GM23338 (cell line): ENCODE results near the gene KNTC1. TPM values are rescaled to one million over a fixed set of nuclear protein-coding genes. Genes with fewer than 3 reads are reported as not detected.

Source experiments
- ATAC-seq: fragments of 200-7000 bp; cut with Tn5 transposase; 3 replicates; pipeline ENCODE4 v1.9.1; 2020
- DNase-seq: peaks from one replicate; pipeline ENCODE4 v3.0.0-alpha.2; 2015; ENCODE audit warnings: low spot score
- H2AFZ ChIP-seq: fragments of 200-600 bp; sonication (generic); 2 replicates; pipeline ENCODE4 v1.8.0; 2016; ENCODE audit warnings: antibody characterized with exemption, mild to moderate bottlenecking, moderate library complexity
- H3F3A ChIP-seq: fragments of 200-600 bp; sonication (generic); replicated peaks from 2 replicates; pipeline ENCODE4 v1.8.0; 2017; ENCODE audit warnings: antibody characterized with exemption, mixed run types, low read depth
- H3K27ac ChIP-seq: fragments of 200-600 bp; sonication (generic); 2 replicates; pipeline ENCODE4 v1.6.1; 2016; ENCODE audit warnings: low read depth
- H3K27me3 ChIP-seq: fragments of 200-600 bp; sonication (generic); 2 replicates; pipeline ENCODE4 v1.8.0; 2016; ENCODE audit warnings: mild to moderate bottlenecking, mixed run types, moderate library complexity; ENCODE audit not compliant: insufficient read depth
- H3K36me3 ChIP-seq: fragments of 200-600 bp; sonication (generic); 2 replicates; pipeline ENCODE4 v1.8.0; 2016; ENCODE audit warnings: mild to moderate bottlenecking; ENCODE audit not compliant: insufficient read depth
- H3K4me1 ChIP-seq: fragments of 200-600 bp; sonication (generic); 2 replicates; pipeline ENCODE4 v1.8.0; 2016; ENCODE audit warnings: mild to moderate bottlenecking, moderate library complexity; ENCODE audit not compliant: insufficient read depth
- H3K4me2 ChIP-seq: fragments of 200-600 bp; sonication (generic); 2 replicates; pipeline ENCODE4 v1.7.1; 2017; ENCODE audit warnings: mixed run types
- H3K4me3 ChIP-seq: fragments of 200-600 bp; sonication (generic); 2 replicates; pipeline ENCODE4 v1.6.1; 2016; ENCODE audit warnings: mixed run types
- H3K79me2 ChIP-seq: fragments of 200-600 bp; sonication (generic); replicated peaks from 2 replicates; pipeline ENCODE4 v1.8.0; 2017; ENCODE audit warnings: mild to moderate bottlenecking; ENCODE audit not compliant: insufficient read depth
- H3K9me2 ChIP-seq: fragments of 200-600 bp; sonication (generic); 2 replicates; pipeline ENCODE4 v1.8.0; 2017; ENCODE audit not compliant: insufficient read depth
- H4K20me1 ChIP-seq: fragments of 200-600 bp; sonication (generic); replicated peaks from 2 replicates; pipeline ENCODE4 v1.8.0; 2017; ENCODE audit warnings: mild to moderate bottlenecking; ENCODE audit not compliant: insufficient read depth
- H3K27ac Mint-ChIP-seq: 2 replicates; pipeline ENCODE4 v1.8.0; 2020; ENCODE audit warnings: inconsistent platforms, mild to moderate bottlenecking, moderate library complexity, mixed read lengths
- H3K27me3 Mint-ChIP-seq: 3 replicates; pipeline ENCODE4 v1.8.0; 2022; ENCODE audit warnings: low read depth, mild to moderate bottlenecking, moderate library complexity, mixed read lengths, inconsistent platforms; ENCODE audit not compliant: insufficient read depth, poor library complexity
- H3K36me3 Mint-ChIP-seq: 3 replicates; pipeline ENCODE4 v1.8.0; 2021; ENCODE audit warnings: low read depth, mild to moderate bottlenecking, inconsistent platforms, moderate library complexity, mixed read lengths
- H3K4me1 Mint-ChIP-seq: 3 replicates; pipeline ENCODE4 v1.8.0; 2020; ENCODE audit warnings: mild to moderate bottlenecking, inconsistent platforms, mixed read lengths
- H3K4me3 Mint-ChIP-seq: 3 replicates; pipeline ENCODE4 v1.8.0; 2021; ENCODE audit warnings: moderate library complexity, mild to moderate bottlenecking, inconsistent platforms, mixed read lengths
- H3K9me3 Mint-ChIP-seq: 3 replicates; pipeline ENCODE4 v1.8.0; 2020; ENCODE audit warnings: moderate library complexity, mild to moderate bottlenecking, inconsistent platforms, mixed read lengths
- CREB1 ChIP-seq: fragments of 250-450 bp; sonication (Bioruptor Pico); IDR thresholded peaks from 2 replicates; pipeline ENCODE4 v1.5.0; 2020; ENCODE audit warnings: low read depth, mild to moderate bottlenecking, moderate library complexity
- CTCF ChIP-seq, 2 experiments: fragments of 200-600 bp in 1 of 2; sonication (generic) in 1 of 2; conservative IDR thresholded peaks; 2 replicates each; pipeline versions ENCODE4 v1.5.1 to v1.6.1; 2016 to 2017; ENCODE audit warnings: antibody characterized with exemption in 2 of 2, low read depth in 2 of 2, mild to moderate bottlenecking in 2 of 2, moderate library complexity in 1 of 2
- EZH2 ChIP-seq: fragments of 200-600 bp; sonication (generic); IDR thresholded peaks from one replicate; pipeline ENCODE4 v1.8.0; 2017; ENCODE audit warnings: antibody characterized with exemption, mild to moderate bottlenecking, low read depth; ENCODE audit not compliant: unreplicated experiment
- EZH2phosphoT487 ChIP-seq: fragments of 200-600 bp; sonication (generic); IDR thresholded peaks from one replicate; pipeline ENCODE4 v1.8.1; 2018; ENCODE audit warnings: antibody characterized with exemption; ENCODE audit not compliant: unreplicated experiment
- STAT1 ChIP-seq: IDR thresholded peaks from one replicate; pipeline ENCODE4 v1.6.1; 2016; ENCODE audit warnings: antibody characterized with exemption; ENCODE audit not compliant: unreplicated experiment
- ZNF114 ChIP-seq: fragments of 250-450 bp; sonication (Bioruptor Pico); IDR thresholded peaks from 2 replicates; pipeline ENCODE4 v1.5.0; 2020; ENCODE audit warnings: mild to moderate bottlenecking, moderate library complexity
- ZNF331 ChIP-seq: fragments of 250-450 bp; sonication (Bioruptor Pico); IDR thresholded peaks from 2 replicates; pipeline ENCODE4 v1.5.0; 2020; ENCODE audit warnings: low read depth, mild to moderate bottlenecking, moderate library complexity
- polyA plus RNA-seq: library from polyadenylated mRNA; unstranded; fragments of >200 nt; fragmentation: Nextera tagmentation; extraction: Ambion mirVana; gene quantifications from 2 replicates; pipeline ENCODE4 v1.2.1, GENCODE V29; 2016
- total RNA-seq: library from RNA; depleted of rRNA; stranded (reverse); fragments of >200 nt; shearing (Covaris generic); gene quantifications from 2 replicates; pipeline ENCODE4 v1.2.3, GENCODE V29; 2014
- TF ChIP-seq, protein P1 (sequence below): IDR thresholded peaks from one replicate; pipeline ENCODE4 v1.6.1; 2018; ENCODE audit warnings: antibody characterized with exemption; ENCODE audit not compliant: unreplicated experiment
- TF ChIP-seq, protein P2 (sequence below): fragments of 250-450 bp; sonication (Bioruptor Pico); IDR thresholded peaks from 2 replicates; pipeline ENCODE4 v1.5.0; 2020; ENCODE audit warnings: mild to moderate bottlenecking, moderate library complexity

The KNTC1 gene
- total and polyA plus RNA-seq, 2 experiments from 2014 or later, result 55.2 to 98.0 TPM

DNA sequence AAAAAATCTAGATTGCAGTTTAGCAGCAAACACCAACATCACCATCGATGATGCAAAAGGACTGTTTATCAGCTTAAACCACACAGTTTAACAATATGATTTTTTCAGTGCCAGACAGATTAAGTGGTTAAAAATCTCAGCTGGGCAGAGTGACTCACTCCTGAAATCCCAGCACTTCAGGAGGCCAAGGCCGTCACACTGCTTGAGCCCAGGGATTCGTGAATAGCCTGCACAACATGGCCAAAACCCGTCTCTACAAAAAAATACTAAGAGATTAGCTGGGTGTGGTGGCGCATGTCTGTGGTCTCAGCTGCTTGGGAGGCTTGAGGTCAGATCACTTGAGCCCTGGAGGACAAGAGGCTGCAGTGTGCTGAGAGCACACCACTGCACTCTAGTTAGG lies 9.2 kb upstream of the KNTC1 start (continued):
- TF ChIP-seq EZH2phosphoT487 (no peak), ZNF114 (no peak), CREB1 (no peak), ZNF331 (CRISPR knock-in tag) (no peak), CTCF (conservative IDR thresholded peaks at IDR 0.05; ENCODE audit: low read depth in 2 of 2) (no peak)
- TF ChIP-seq, protein P1, sequence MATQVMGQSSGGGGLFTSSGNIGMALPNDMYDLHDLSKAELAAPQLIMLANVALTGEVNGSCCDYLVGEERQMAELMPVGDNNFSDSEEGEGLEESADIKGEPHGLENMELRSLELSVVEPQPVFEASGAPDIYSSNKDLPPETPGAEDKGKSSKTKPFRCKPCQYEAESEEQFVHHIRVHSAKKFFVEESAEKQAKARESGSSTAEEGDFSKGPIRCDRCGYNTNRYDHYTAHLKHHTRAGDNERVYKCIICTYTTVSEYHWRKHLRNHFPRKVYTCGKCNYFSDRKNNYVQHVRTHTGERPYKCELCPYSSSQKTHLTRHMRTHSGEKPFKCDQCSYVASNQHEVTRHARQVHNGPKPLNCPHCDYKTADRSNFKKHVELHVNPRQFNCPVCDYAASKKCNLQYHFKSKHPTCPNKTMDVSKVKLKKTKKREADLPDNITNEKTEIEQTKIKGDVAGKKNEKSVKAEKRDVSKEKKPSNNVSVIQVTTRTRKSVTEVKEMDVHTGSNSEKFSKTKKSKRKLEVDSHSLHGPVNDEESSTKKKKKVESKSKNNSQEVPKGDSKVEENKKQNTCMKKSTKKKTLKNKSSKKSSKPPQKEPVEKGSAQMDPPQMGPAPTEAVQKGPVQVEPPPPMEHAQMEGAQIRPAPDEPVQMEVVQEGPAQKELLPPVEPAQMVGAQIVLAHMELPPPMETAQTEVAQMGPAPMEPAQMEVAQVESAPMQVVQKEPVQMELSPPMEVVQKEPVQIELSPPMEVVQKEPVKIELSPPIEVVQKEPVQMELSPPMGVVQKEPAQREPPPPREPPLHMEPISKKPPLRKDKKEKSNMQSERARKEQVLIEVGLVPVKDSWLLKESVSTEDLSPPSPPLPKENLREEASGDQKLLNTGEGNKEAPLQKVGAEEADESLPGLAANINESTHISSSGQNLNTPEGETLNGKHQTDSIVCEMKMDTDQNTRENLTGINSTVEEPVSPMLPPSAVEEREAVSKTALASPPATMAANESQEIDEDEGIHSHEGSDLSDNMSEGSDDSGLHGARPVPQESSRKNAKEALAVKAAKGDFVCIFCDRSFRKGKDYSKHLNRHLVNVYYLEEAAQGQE, result no peak

DNA sequence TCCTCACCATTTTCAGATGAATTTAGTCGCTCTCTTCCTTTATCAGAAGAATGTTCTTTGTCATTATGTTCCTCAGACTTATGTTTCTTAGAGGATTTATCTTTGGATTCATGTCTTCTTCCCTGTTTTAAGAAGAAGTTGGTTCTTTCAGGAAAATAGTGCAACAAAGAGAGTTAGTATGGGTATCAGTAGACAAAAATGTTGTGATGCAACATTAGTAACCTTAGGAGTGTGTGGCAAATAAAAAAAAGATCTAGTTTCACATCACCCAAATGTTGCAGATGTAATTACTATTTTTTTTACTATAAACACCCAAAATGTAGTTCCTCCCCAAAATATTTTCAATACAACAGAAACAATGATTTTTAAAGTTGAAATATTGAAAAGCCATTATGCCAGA lies 8.1 kb upstream of the KNTC1 start:
- no peaks in the 10 kb centered on the region for H3K9me2 ChIP-seq
- TF ChIP-seq EZH2 (no peak), EZH2phosphoT487 (no peak), STAT1 (no peak)
- Mint-ChIP-seq H3K4me3 (no peak overlapping the region), H3K36me3 (peaks cover 95% of the 10 kb centered on the region), H3K27ac (no peak overlapping the region), H3K9me3 (no peaks in the 10 kb centered on the region), H3K4me1 (peaks cover 8% of the 10 kb centered on the region; the same call in 2 of the 3 replicates), H3K27me3 (peaks cover 2% of the 10 kb centered on the region)
- H2AFZ ChIP-seq, result no peak overlapping the region
- peaks cover 9% of the 10 kb centered on the region; the same call in 1 of the 2 replicates for H3K4me1 ChIP-seq
- H3K27me3 ChIP-seq, result no peaks in the 10 kb centered on the region
- H3K79me2 ChIP-seq, result peaks cover 96% of the 10 kb centered on the region
- no peak overlapping the region for H3K4me2 ChIP-seq
- H4K20me1 ChIP-seq, result peaks cover 43% of the 10 kb centered on the region
- ATAC-seq, result no peak
- peaks cover 91% of the 10 kb centered on the region for H3K36me3 ChIP-seq
- no peak overlapping the region for H3K27ac ChIP-seq
- no peaks in the 10 kb centered on the region; the same call in 1 of the 2 replicates for H3F3A ChIP-seq
- no peak for DNase-seq
- no peak overlapping the region for H3K4me3 ChIP-seq

- peaks cover 12% of the 10 kb centered on the region for H3K4me1 Mint-ChIP-seq
- H3K27me3 Mint-ChIP-seq, result peaks cover 2% of the 10 kb centered on the region
- H3K9me3 Mint-ChIP-seq, result no peaks in the 10 kb centered on the region
- H3K4me3 Mint-ChIP-seq, result no peak overlapping the region
- Histone ChIP-seq H3K27me3 (no peaks in the 10 kb centered on the region), H3K4me3 (no peak overlapping the region), H3K4me2 (no peak overlapping the region), H3K9me2 (no peaks in the 10 kb centered on the region), H3K27ac (no peak overlapping the region), H4K20me1 (peaks cover 48% of the 10 kb centered on the region), H3K79me2 (peaks cover 98% of the 10 kb centered on the region), H2AFZ (no peak overlapping the region), H3F3A (no peaks in the 10 kb centered on the region; the same call in 1 of the 2 replicates), H3K4me1 (peaks cover 13% of the 10 kb centered on the region), H3K36me3 (peaks cover 86% of the 10 kb centered on the region)
- ATAC-seq, result no peak
- H3K27ac Mint-ChIP-seq, result no peak overlapping the region
- peaks cover 95% of the 10 kb centered on the region for H3K36me3 Mint-ChIP-seq
- DNase-seq, result no peak
- TF ChIP-seq ZNF331 (CRISPR knock-in tag), result no peak
- TF ChIP-seq, protein P2, sequence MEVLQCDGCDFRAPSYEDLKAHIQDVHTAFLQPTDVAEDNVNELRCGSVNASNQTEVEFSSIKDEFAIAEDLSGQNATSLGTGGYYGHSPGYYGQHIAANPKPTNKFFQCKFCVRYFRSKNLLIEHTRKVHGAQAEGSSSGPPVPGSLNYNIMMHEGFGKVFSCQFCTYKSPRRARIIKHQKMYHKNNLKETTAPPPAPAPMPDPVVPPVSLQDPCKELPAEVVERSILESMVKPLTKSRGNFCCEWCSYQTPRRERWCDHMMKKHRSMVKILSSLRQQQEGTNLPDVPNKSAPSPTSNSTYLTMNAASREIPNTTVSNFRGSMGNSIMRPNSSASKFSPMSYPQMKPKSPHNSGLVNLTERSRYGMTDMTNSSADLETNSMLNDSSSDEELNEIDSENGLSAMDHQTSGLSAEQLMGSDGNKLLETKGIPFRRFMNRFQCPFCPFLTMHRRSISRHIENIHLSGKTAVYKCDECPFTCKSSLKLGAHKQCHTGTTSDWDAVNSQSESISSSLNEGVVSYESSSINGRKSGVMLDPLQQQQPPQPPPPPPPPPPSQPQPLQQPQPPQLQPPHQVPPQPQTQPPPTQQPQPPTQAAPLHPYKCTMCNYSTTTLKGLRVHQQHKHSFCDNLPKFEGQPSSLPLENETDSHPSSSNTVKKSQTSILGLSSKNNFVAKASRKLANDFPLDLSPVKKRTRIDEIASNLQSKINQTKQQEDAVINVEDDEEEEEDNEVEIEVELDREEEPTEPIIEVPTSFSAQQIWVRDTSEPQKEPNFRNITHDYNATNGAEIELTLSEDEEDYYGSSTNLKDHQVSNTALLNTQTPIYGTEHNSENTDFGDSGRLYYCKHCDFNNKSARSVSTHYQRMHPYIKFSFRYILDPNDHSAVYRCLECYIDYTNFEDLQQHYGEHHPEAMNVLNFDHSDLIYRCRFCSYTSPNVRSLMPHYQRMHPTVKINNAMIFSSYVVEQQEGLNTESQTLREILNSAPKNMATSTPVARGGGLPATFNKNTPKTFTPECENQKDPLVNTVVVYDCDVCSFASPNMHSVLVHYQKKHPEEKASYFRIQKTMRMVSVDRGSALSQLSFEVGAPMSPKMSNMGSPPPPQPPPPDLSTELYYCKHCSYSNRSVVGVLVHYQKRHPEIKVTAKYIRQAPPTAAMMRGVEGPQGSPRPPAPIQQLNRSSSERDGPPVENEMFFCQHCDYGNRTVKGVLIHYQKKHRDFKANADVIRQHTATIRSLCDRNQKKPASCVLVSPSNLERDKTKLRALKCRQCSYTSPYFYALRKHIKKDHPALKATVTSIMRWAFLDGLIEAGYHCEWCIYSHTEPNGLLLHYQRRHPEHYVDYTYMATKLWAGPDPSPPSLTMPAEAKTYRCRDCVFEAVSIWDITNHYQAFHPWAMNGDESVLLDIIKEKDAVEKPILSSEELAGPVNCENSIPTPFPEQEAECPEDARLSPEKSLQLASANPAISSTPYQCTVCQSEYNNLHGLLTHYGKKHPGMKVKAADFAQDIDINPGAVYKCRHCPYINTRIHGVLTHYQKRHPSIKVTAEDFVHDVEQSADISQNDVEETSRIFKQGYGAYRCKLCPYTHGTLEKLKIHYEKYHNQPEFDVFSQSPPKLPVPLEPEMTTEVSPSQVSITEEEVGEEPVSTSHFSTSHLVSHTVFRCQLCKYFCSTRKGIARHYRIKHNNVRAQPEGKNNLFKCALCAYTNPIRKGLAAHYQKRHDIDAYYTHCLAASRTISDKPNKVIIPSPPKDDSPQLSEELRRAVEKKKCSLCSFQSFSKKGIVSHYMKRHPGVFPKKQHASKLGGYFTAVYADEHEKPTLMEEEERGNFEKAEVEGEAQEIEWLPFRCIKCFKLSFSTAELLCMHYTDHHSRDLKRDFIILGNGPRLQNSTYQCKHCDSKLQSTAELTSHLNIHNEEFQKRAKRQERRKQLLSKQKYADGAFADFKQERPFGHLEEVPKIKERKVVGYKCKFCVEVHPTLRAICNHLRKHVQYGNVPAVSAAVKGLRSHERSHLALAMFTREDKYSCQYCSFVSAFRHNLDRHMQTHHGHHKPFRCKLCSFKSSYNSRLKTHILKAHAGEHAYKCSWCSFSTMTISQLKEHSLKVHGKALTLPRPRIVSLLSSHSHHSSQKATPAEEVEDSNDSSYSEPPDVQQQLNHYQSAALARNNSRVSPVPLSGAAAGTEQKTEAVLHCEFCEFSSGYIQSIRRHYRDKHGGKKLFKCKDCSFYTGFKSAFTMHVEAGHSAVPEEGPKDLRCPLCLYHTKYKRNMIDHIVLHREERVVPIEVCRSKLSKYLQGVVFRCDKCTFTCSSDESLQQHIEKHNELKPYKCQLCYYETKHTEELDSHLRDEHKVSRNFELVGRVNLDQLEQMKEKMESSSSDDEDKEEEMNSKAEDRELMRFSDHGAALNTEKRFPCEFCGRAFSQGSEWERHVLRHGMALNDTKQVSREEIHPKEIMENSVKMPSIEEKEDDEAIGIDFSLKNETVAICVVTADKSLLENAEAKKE (CRISPR knock-in tag), result no peak
- no peak for TF ChIP-seq ZNF114
- TF ChIP-seq STAT1, result no peak
Observed at GRCh38 chr12:122519418-122519817, 7.6 kb upstream of the KNTC1 start.
